ENCODE results near the gene EXOSC5. TPM values are rescaled to one million over a fixed set of nuclear protein-coding genes. Genes with fewer than 3 reads are reported as not detected.
A peak's percentile ranks its signal among the peaks of the same experiment; 100 is the strongest.

The EXOSC5 gene
- total and polyA plus RNA-seq, 2 of the 13 experiments (the other 11 are each of a cell fraction or from before 2014, with no cell fraction given) = 24.1 to 26.5 TPM

GRCh38 chr19:41353466-41354342 is 43.5 kb downstream of the EXOSC5 start, which contains the start of gene TGFB1 (continued):
- TF ChIP-seq ZBTB33 (CRISPR knock-in tag; IDR thresholded peaks at IDR 0.05) (peak; percentile 86), ZNF687 (CRISPR knock-in tag; IDR thresholded peaks at IDR 0.05) (peak; percentile 38; the same call in 1 of the 2 replicates), SKI (IDR thresholded peaks at IDR 0.05; ENCODE audit: partially characterized antibody) (peak; percentile 62), IKZF5 (CRISPR knock-in tag; IDR thresholded peaks at IDR 0.05) (peak; percentile 53; the same call in 1 of the 2 replicates), GPN1 (CRISPR knock-in tag; IDR thresholded peaks at IDR 0.05; ENCODE audit: borderline replicate concordance) (no peak), ZNF350 (CRISPR knock-in tag; IDR thresholded peaks at IDR 0.05; ENCODE audit: borderline replicate concordance, low read depth) (peak; percentile 62; the same call in 1 of the 2 replicates), ATF7-NPFF (CRISPR knock-in tag; IDR thresholded peaks at IDR 0.05; ENCODE audit: low read depth) (no peak), ZNF550 (CRISPR knock-in tag; IDR thresholded peaks at IDR 0.05; ENCODE audit: borderline replicate concordance) (0 out of 2 replicates have a peak, but pooled peaks have one; percentile 57), MAX (IDR thresholded peaks at IDR 0.05) (peak; percentile 72), MAZ (IDR thresholded peaks at IDR 0.05; ENCODE audit: borderline replicate concordance, low read depth, low read length) (peak; percentile 54), MAZ (CRISPR knock-in tag; IDR thresholded peaks at IDR 0.05; ENCODE audit: low read depth) (peak; percentile 68), HNF1B (CRISPR knock-in tag; IDR thresholded peaks at IDR 0.05) (0 out of 2 replicates have a peak, but pooled peaks have one; percentile 18), FOSL2 (CRISPR knock-in tag; IDR thresholded peaks at IDR 0.05) (peak; percentile 42), ZBTB7A (CRISPR knock-in tag; IDR thresholded peaks at IDR 0.05) (peak; percentile 55; the same call in 1 of the 2 replicates)
- TF ChIP-seq, protein P1, sequence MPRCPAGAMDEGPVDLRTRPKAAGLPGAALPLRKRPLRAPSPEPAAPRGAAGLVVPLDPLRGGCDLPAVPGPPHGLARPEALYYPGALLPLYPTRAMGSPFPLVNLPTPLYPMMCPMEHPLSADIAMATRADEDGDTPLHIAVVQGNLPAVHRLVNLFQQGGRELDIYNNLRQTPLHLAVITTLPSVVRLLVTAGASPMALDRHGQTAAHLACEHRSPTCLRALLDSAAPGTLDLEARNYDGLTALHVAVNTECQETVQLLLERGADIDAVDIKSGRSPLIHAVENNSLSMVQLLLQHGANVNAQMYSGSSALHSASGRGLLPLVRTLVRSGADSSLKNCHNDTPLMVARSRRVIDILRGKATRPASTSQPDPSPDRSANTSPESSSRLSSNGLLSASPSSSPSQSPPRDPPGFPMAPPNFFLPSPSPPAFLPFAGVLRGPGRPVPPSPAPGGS (CRISPR knock-in tag; IDR thresholded peaks at IDR 0.05) = no peak
